Rectal smooth muscle tissue (tissue), 1 donor: Measurements from ENCODE around the gene NEDD8.

ENCODE experiments used
- H3K27ac ChIP-seq: one replicate; pipeline ENCODE4 v1.7.0; 2013; ENCODE audit warnings: low read depth, low read length, inconsistent platforms
- H3K27me3 ChIP-seq: one replicate; pipeline ENCODE4 v1.7.0; 2013; ENCODE audit warnings: low read length; ENCODE audit not compliant: control insufficient read depth, insufficient read depth
- H3K36me3 ChIP-seq: one replicate; pipeline ENCODE4 v1.7.0; 2013; ENCODE audit warnings: low read length; ENCODE audit not compliant: control insufficient read depth, insufficient read depth
- H3K4me1 ChIP-seq: one replicate; pipeline ENCODE4 v1.7.0; 2013; ENCODE audit warnings: low read length; ENCODE audit not compliant: control insufficient read depth, insufficient read depth
- H3K4me3 ChIP-seq: one replicate; pipeline ENCODE4 v1.7.0; 2013; ENCODE audit warnings: low read length
- H3K9ac ChIP-seq: one replicate; pipeline ENCODE4 v1.7.0; 2013; ENCODE audit warnings: low read length

Gene NEDD8

GRCh38 chr14:24182110-24182882, 49.9 kb downstream of the NEDD8 start:
- H3K9ac ChIP-seq: no peak overlapping the region
- H3K27me3 ChIP-seq: no peaks in the 10 kb centered on the region
- no peak overlapping the region for H3K27ac ChIP-seq
- H3K4me3 ChIP-seq: no peak overlapping the region
- H3K4me1 ChIP-seq: peaks cover 16% of the 10 kb centered on the region
- peaks cover 38% of the 10 kb centered on the region for H3K36me3 ChIP-seq

- Histone ChIP-seq H3K4me3 (no peak overlapping the region), H3K27ac (no peak overlapping the region), H3K36me3 (peaks cover 38% of the 10 kb centered on the region), H3K9ac (no peak overlapping the region), H3K27me3 (no peaks in the 10 kb centered on the region), H3K4me1 (peaks cover 16% of the 10 kb centered on the region)
Measured at GRCh38 chr14:24181371-24182077, 50.6 kb downstream of the NEDD8 start.

GRCh38 chr14:24179961-24180796, 52.0 kb downstream of the NEDD8 start:
- H3K4me3 ChIP-seq: no peak overlapping the region
- peak overlapping the region; percentile 95 for H3K27ac ChIP-seq
- peaks cover 16% of the 10 kb centered on the region for H3K4me1 ChIP-seq
- H3K36me3 ChIP-seq: peaks cover 25% of the 10 kb centered on the region
- no peaks in the 10 kb centered on the region for H3K27me3 ChIP-seq
- H3K9ac ChIP-seq: no peak overlapping the region

- Histone ChIP-seq H3K27me3 (no peaks in the 10 kb centered on the region), H3K9ac (no peak overlapping the region), H3K36me3 (peaks cover 22% of the 10 kb centered on the region), H3K4me1 (peaks cover 16% of the 10 kb centered on the region), H3K4me3 (no peak overlapping the region), H3K27ac (peak overlapping the region; percentile 95)
Measured at GRCh38 chr14:24179294-24179960, 52.7 kb downstream of the NEDD8 start.

- H3K27ac ChIP-seq: peak overlapping the region; percentile 95
- H3K9ac ChIP-seq: no peak overlapping the region
- H3K27me3 ChIP-seq: no peaks in the 10 kb centered on the region
- H3K4me1 ChIP-seq: peaks cover 16% of the 10 kb centered on the region
- no peak overlapping the region for H3K4me3 ChIP-seq
- H3K36me3 ChIP-seq: peaks cover 17% of the 10 kb centered on the region
Measured at GRCh38 chr14:24178399-24179178, 53.6 kb downstream of the NEDD8 start.

GRCh38 chr14:24177891-24178290, 54.3 kb downstream of the NEDD8 start:
- no peak overlapping the region for H3K9ac ChIP-seq
- H3K27me3 ChIP-seq: no peaks in the 10 kb centered on the region
- H3K4me3 ChIP-seq: no peak overlapping the region
- H3K27ac ChIP-seq: no peak overlapping the region
- H3K36me3 ChIP-seq: peaks cover 21% of the 10 kb centered on the region
- H3K4me1 ChIP-seq: peaks cover 16% of the 10 kb centered on the region

GRCh38 chr14:24177041-24177825, 54.9 kb downstream of the NEDD8 start:
- Histone ChIP-seq H3K4me1 (peaks cover 17% of the 10 kb centered on the region), H3K9ac (no peak overlapping the region), H3K27ac (no peak overlapping the region), H3K4me3 (no peak overlapping the region), H3K27me3 (no peaks in the 10 kb centered on the region), H3K36me3 (peaks cover 21% of the 10 kb centered on the region)

- Histone ChIP-seq H3K27me3 (no peaks in the 10 kb centered on the region), H3K36me3 (peaks cover 19% of the 10 kb centered on the region), H3K9ac (no peak overlapping the region), H3K4me1 (peaks cover 19% of the 10 kb centered on the region), H3K4me3 (no peak overlapping the region), H3K27ac (no peak overlapping the region)
Measured at GRCh38 chr14:24176599-24176998, 55.6 kb downstream of the NEDD8 start.

- H3K27ac ChIP-seq: no peak overlapping the region
- H3K36me3 ChIP-seq: peaks cover 12% of the 10 kb centered on the region
- H3K9ac ChIP-seq: no peak overlapping the region
- H3K4me1 ChIP-seq: peaks cover 5% of the 10 kb centered on the region
- no peaks in the 10 kb centered on the region for H3K27me3 ChIP-seq
- no peak overlapping the region for H3K4me3 ChIP-seq
Measured at GRCh38 chr14:24172871-24173281, 59.3 kb downstream of the NEDD8 start.

GRCh38 chr14:24172261-24172860, 59.8 kb downstream of the NEDD8 start:
- peak overlapping the region; percentile 31 for H3K4me3 ChIP-seq
- H3K4me1 ChIP-seq: peaks cover 5% of the 10 kb centered on the region
- H3K27me3 ChIP-seq: no peaks in the 10 kb centered on the region
- peaks cover 12% of the 10 kb centered on the region for H3K36me3 ChIP-seq
- peak overlapping the region; percentile 0 for H3K27ac ChIP-seq
- H3K9ac ChIP-seq: no peak overlapping the region
